H1 (cell line): Measurements from ENCODE around the gene HDHD3. TPM values are rescaled to one million over a fixed set of nuclear protein-coding genes. Genes with fewer than 3 reads are reported as not detected.

Experiments used
- CTCF ChIA-PET: fragments of 300-600 bp; sonication (Branson Sonifier 250); formaldehyde crosslinking; loops from one replicate; lab custom pipeline; 2021; ENCODE audit not compliant: partially characterized antibody; lab: Charles Lee
- POLR2A ChIA-PET: fragments of 300-600 bp; sonication (Branson Sonifier 250); formaldehyde crosslinking; loops from one replicate; lab custom pipeline; 2021; ENCODE audit warnings: inconsistent platforms; ENCODE audit not compliant: partially characterized antibody; lab: Charles Lee
- DNase-seq, 2 experiments: peaks; one replicate each; pipeline versions ENCODE4 v3.0.0 to v3.0.0-alpha.2; 2010 to 2022; ENCODE audit warnings: low spot score in 2 of 2, low read depth in 1 of 2, mixed read lengths in 1 of 2
- FAIRE-seq: peaks from 2 replicates; lab custom pipeline; 2011; peaks lifted over from hg19 to GRCh38; lab: Jason Lieb, UNC
- H2AFZ ChIP-seq: 2 replicates; pipeline ENCODE4 v1.8.1; 2012; ENCODE audit warnings: low read length, inconsistent platforms
- H2AK5ac ChIP-seq: 2 replicates; pipeline ENCODE4 v1.6.1; 2013; ENCODE audit warnings: low read depth, low read length
- H2BK120ac ChIP-seq: replicated peaks from 2 replicates; pipeline ENCODE3; 2013; ENCODE audit warnings: low read depth, low read length, inconsistent platforms
- H2BK12ac ChIP-seq: 2 replicates; pipeline ENCODE4 v1.6.1; 2013; ENCODE audit warnings: low read depth, low read length
- H2BK15ac ChIP-seq: 2 replicates; pipeline ENCODE4 v1.6.1; 2013; ENCODE audit warnings: low read length
- H2BK20ac ChIP-seq: 2 replicates; pipeline ENCODE4 v1.6.1; 2013; ENCODE audit warnings: low read length
- H2BK5ac ChIP-seq: 2 replicates; pipeline ENCODE4 v1.6.1; 2013; ENCODE audit warnings: low read depth, low read length
- H3K14ac ChIP-seq: 2 replicates; pipeline ENCODE4 v1.6.1; 2013; ENCODE audit warnings: inconsistent platforms; ENCODE audit not compliant: insufficient read length
- H3K18ac ChIP-seq: 2 replicates; pipeline ENCODE4 v1.6.1; 2013; ENCODE audit warnings: low read length; ENCODE audit errors: extremely low read depth
- H3K23ac ChIP-seq: 2 replicates; pipeline ENCODE4 v1.6.1; 2013; ENCODE audit warnings: inconsistent platforms; ENCODE audit not compliant: insufficient read length
- H3K23me2 ChIP-seq: 2 replicates; pipeline ENCODE4 v1.6.1; 2013; ENCODE audit warnings: low read depth, low read length
- H3K27ac ChIP-seq: 2 replicates; pipeline ENCODE4 v1.6.1; 2011; ENCODE audit warnings: low read depth, low read length, inconsistent platforms
- H3K27me3 ChIP-seq, 4 experiments: replicated peaks in 1 of 4; 1 replicate in 1 of 4; 2 replicates in 3 of 4; pipeline versions ENCODE4 v1.6.1 to v1.8.1; 2011 to 2013; ENCODE audit warnings: low read length in 3 of 4, mild to moderate bottlenecking in 3 of 4, inconsistent platforms in 2 of 4, mixed read lengths in 2 of 4, moderate library complexity in 1 of 4; ENCODE audit not compliant: control insufficient read depth in 3 of 4, insufficient read depth in 3 of 4; ENCODE audit errors: extremely low read depth in 1 of 4
- H3K36me3 ChIP-seq, 4 experiments: 2 replicates each; pipeline versions ENCODE4 v1.6.1 to v1.8.1; 2011 to 2013; ENCODE audit warnings: mild to moderate bottlenecking in 4 of 4, low read length in 3 of 4, moderate library complexity in 2 of 4, control low read depth in 1 of 4, inconsistent platforms in 1 of 4; ENCODE audit not compliant: insufficient read depth in 4 of 4, control insufficient read depth in 2 of 4
- H3K4ac ChIP-seq: replicated peaks from 2 replicates; pipeline ENCODE3; 2013; ENCODE audit warnings: low read length, low read depth, mixed read lengths, inconsistent platforms; ENCODE audit not compliant: insufficient read length
- H3K4me1 ChIP-seq, 4 experiments: replicated peaks in 1 of 4; 1 replicate in 1 of 4; 2 replicates in 3 of 4; pipeline versions ENCODE4 v1.6.1 to v1.8.1; 2011 to 2013; ENCODE audit warnings: low read length in 3 of 4, inconsistent platforms in 2 of 4, mixed read lengths in 1 of 4; ENCODE audit not compliant: insufficient read depth in 4 of 4, control insufficient read depth in 3 of 4
- H3K4me2 ChIP-seq, 2 experiments: 2 replicates each; pipeline versions ENCODE4 v1.6.1 to v1.8.1; 2011 to 2013; ENCODE audit warnings: low read depth in 2 of 2, low read length in 2 of 2, control low read depth in 1 of 2, inconsistent platforms in 1 of 2, mild to moderate bottlenecking in 1 of 2; ENCODE audit not compliant: insufficient read depth in 1 of 2
- H3K4me3 ChIP-seq, 4 experiments: fragments of 200-600, 300-600 bp in 1 of 4; sonication (generic), shearing (Covaris generic), sonication (Bioruptor Twin) in 1 of 4; 2 replicates each; pipeline versions ENCODE4 v1.5.1 to v1.8.1; 2011 to 2016; ENCODE audit warnings: low read length in 4 of 4, low read depth in 3 of 4, control low read depth in 2 of 4, inconsistent platforms in 2 of 4, mild to moderate bottlenecking in 2 of 4, mixed read lengths in 1 of 4, moderate library complexity in 1 of 4; ENCODE audit not compliant: insufficient read depth in 2 of 4; ENCODE audit errors: extremely low read depth in 1 of 4
- H3K56ac ChIP-seq: replicated peaks from 2 replicates; pipeline ENCODE3; 2013; ENCODE audit warnings: low read depth, mild to moderate bottlenecking, mixed read lengths, low read length, inconsistent platforms; ENCODE audit not compliant: insufficient read length
- H3K79me1 ChIP-seq: 2 replicates; pipeline ENCODE4 v1.6.1; 2013; ENCODE audit warnings: low read depth, low read length, control low read depth
- H3K79me2 ChIP-seq, 2 experiments: 2 replicates each; pipeline versions ENCODE4 v1.6.1 to v1.8.1; 2012 to 2013; ENCODE audit warnings: low read length in 2 of 2, mild to moderate bottlenecking in 2 of 2, inconsistent platforms in 1 of 2; ENCODE audit not compliant: insufficient read depth in 2 of 2, control insufficient read depth in 1 of 2
- H3K9ac ChIP-seq, 4 experiments: replicated peaks in 1 of 4; 1 replicate in 1 of 4; 2 replicates in 3 of 4; pipeline versions ENCODE4 v1.6.1 to v1.8.1; 2011 to 2013; ENCODE audit warnings: low read depth in 3 of 4, low read length in 3 of 4, control low read depth in 2 of 4, mild to moderate bottlenecking in 2 of 4, moderate library complexity in 2 of 4, inconsistent platforms in 1 of 4; ENCODE audit errors: extremely low read depth in 1 of 4
- H3K9me3 ChIP-seq, 2 experiments: 2 replicates each; pipeline versions ENCODE4 v1.6.1 to v1.8.1; 2012 to 2013; ENCODE audit warnings: mild to moderate bottlenecking in 2 of 2, moderate library complexity in 2 of 2, control low read depth in 1 of 2, inconsistent platforms in 1 of 2, low read depth in 1 of 2, low read length in 1 of 2, mixed read lengths in 1 of 2; ENCODE audit not compliant: insufficient read depth in 2 of 2
- H4K20me1 ChIP-seq, 2 experiments: replicated peaks in 1 of 2; 2 replicates each; pipeline versions ENCODE3 to v1.8.1; 2011 to 2013; ENCODE audit warnings: inconsistent platforms in 2 of 2, low read length in 2 of 2, mild to moderate bottlenecking in 1 of 2; ENCODE audit not compliant: insufficient read depth in 2 of 2, control insufficient read depth in 1 of 2
- H4K5ac ChIP-seq: 2 replicates; pipeline ENCODE4 v1.6.1; 2013; ENCODE audit warnings: low read length, low read depth, mixed read lengths, inconsistent platforms; ENCODE audit not compliant: insufficient read length
- H4K8ac ChIP-seq: 2 replicates; pipeline ENCODE4 v1.8.0; 2013; ENCODE audit warnings: mild to moderate bottlenecking, moderate library complexity, low read length, inconsistent platforms; ENCODE audit not compliant: insufficient read depth; ENCODE audit errors: extremely low read depth
- H4K91ac ChIP-seq: replicated peaks from 2 replicates; pipeline ENCODE3; 2013; ENCODE audit warnings: low read length, mixed read lengths, inconsistent platforms; ENCODE audit not compliant: insufficient read length
- BACH1 ChIP-seq: IDR thresholded peaks from 2 replicates; pipeline ENCODE4 v1.6.1; 2012; ENCODE audit warnings: low read length, improper control_type of control experiment
- POLR2A ChIP-seq, 2 experiments: IDR thresholded peaks; 1 replicate in 1 of 2; 2 replicates in 1 of 2; pipeline ENCODE4 v1.6.1; 2011; ENCODE audit warnings: low read depth in 2 of 2, low read length in 2 of 2, mild to moderate bottlenecking in 2 of 2; ENCODE audit errors: control extremely low read depth in 1 of 2
- SIRT6 ChIP-seq: IDR thresholded peaks from one replicate; pipeline ENCODE4 v1.7.1; 2012; ENCODE audit warnings: low read length, inconsistent platforms
- SRF ChIP-seq: IDR thresholded peaks from 2 replicates; pipeline ENCODE4 v1.6.1; 2011; ENCODE audit warnings: mild to moderate bottlenecking, low read depth, low read length, moderate library complexity
- WGBS, 2 experiments: shearing (Covaris generic) in 1 of 2; methylation state at CpG; one replicate each; pipeline versions ENCODE4 v1.1.6 to v1.1.7; 2013 to 2015; ENCODE audit warnings: low lambda C conversion rate in 2 of 2, mixed read lengths in 2 of 2, inconsistent platforms in 1 of 2, low coverage in 1 of 2, missing lambda C conversion rate in 1 of 2; ENCODE audit not compliant: insufficient replicate concordance in 2 of 2, insufficient coverage in 1 of 2, insufficient read length in 1 of 2; ENCODE audit errors: extremely low coverage in 1 of 2, missing lambda C conversion rate in 1 of 2; 5-methylcytosine and 5-hydroxymethylcytosine counted together
- polyA plus RNA-seq, 7 experiments: library from polyadenylated mRNA; depleted of rRNA in 3 of 7; stranded (reverse) in 5 of 7; unstranded in 2 of 7; fragments of >200 nt in 5 of 7; fragments of 200-250 nt in 2 of 7; gene quantifications; 1 replicate in 5 of 7; 2 replicates in 1 of 7; 4 replicates in 1 of 7; pipeline versions ENCODE4 v1.2.1 to v1.2.3, GENCODE V29; 2011 to 2013; ENCODE audit warnings: missing spikeins in 2 of 7, mixed read lengths in 2 of 7
- total RNA-seq: library from RNA; stranded (reverse); fragmentation: NEBNext Ultra II Directional; extraction: Animal tissue kit (Norgen Biotek cat#: 25700); gene quantifications from 2 replicates; pipeline ENCODE4 v1.2.1, GENCODE V29; 2021

Gene HDHD3
- total and polyA plus RNA-seq, 2 of the 8 experiments (the other 6 are each of a cell fraction or from before 2014, with no cell fraction given): 12.1 to 25.3 TPM

- Histone ChIP-seq H2BK15ac (no peak overlapping the region), H3K23ac (no peak overlapping the region), H4K20me1 (peaks cover 0 to 2% of the 10 kb centered on the region in 2 experiments), H2BK20ac (no peak overlapping the region), H3K79me2 (no peaks in the 10 kb centered on the region)
- FAIRE-seq: no peak
- POLR2A ChIA-PET: interaction anchor here (0.6 to 2.8 kb wide), 2 partner anchors 19 to 1244 kb away, joined by 3 to 11 read pairs; partner anchors contain the start of gene BSPRY
- TF ChIP-seq POLR2A (IDR thresholded peaks at IDR 0.05; ENCODE audit: control extremely low read depth in 1 of 2, low read depth in 2 of 2, low read length in 2 of 2): no peak
- no peak for TF ChIP-seq BACH1
- no peak for TF ChIP-seq SRF
- no peak for TF ChIP-seq SIRT6
- TF ChIP-seq, all 59 proteins: peak for 0
- Histone ChIP-seq H3K14ac (no peak overlapping the region), H3K56ac (no peak overlapping the region), H2BK5ac (no peak overlapping the region), H3K4ac (no peak overlapping the region), H3K9ac (no peak overlapping the region), H3K23me2 (no peaks in the 10 kb centered on the region), H4K8ac (no peak overlapping the region), H3K27me3 (no peaks in the 10 kb centered on the region), H4K5ac (no peak overlapping the region), H3K36me3 (peaks cover 0 to 17% (median 2%) of the 10 kb centered on the region in 4 experiments; a peak in 4 of 8 replicates), H3K79me1 (no peaks in the 10 kb centered on the region), H3K4me2 (no peak overlapping the region), H3K4me1 (peaks cover 0 to 5% (median 2%) of the 10 kb centered on the region in 4 experiments; a peak in 3 of 7 replicates), H3K9me3 (no peaks in the 10 kb centered on the region), H4K91ac (no peak overlapping the region), H2AFZ (no peak overlapping the region), H2BK12ac (no peak overlapping the region), H3K27ac (no peak overlapping the region), H3K18ac (no peak overlapping the region), H2BK120ac (no peak overlapping the region), H3K4me3 (no peak overlapping the region), H2AK5ac (no peak overlapping the region)
- CTCF ChIA-PET: interaction anchor here (1.7 to 2.3 kb wide), 2 partner anchors 13 to 58 kb away, joined by 4 to 9 read pairs; no protein-coding TSS in a partner anchor
- no peak for DNase-seq
- WGBS, 2 experiments: 80% methylated on average over 13 of the region's 13 CpGs; no CpG with 5 or more reads in 1 of the 2 experiments
These were observed 7.6 kb downstream of the HDHD3 start for GRCh38 chr9:113368982-113369854.
